ENCODE data around the gene B4GALT6.

DNA sequence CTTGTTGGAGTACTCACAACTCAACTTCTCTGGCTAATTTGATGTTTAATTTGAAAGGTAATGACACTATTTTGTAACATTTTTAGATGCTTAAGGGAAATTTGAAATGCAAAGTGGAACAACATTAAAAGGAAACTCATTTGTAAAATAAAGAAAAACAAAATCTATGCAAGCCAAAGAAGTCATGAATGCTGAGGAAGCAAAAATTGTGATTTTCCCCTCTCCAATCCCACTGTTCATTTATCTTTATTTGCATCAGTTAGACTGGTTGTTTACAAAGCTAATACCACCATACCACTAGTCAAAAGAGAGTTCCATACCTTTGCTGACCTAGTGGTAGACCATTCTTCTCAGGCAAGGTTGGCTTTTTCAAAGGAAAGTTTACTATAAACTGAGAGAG is 2.2 kb upstream of the B4GALT6 start:
- TF ChIP-seq POLR2AphosphoS5 (IDR thresholded peaks at IDR 0.05; ENCODE audit: low read depth, low read length): no peak
- TF ChIP-seq TAF1 (IDR thresholded peaks at IDR 0.05; ENCODE audit: low read depth, low read length): no peak
- TF ChIP-seq POLR2A (IDR thresholded peaks at IDR 0.05; ENCODE audit: low read depth, low read length): no peak
- TF ChIP-seq SPI1 (IDR thresholded peaks at IDR 0.05; ENCODE audit: low read depth, low read length): no peak
- TF ChIP-seq PAX5 (IDR thresholded peaks at IDR 0.05; ENCODE audit: insufficient read depth, low read length, severe bottlenecking): no peak

Data from GM12891 (cell line).